Suprapubic skin (tissue), 4 donors: ENCODE data around the gene GCNT1. TPM values are rescaled to one million over a fixed set of nuclear protein-coding genes. Genes with fewer than 3 reads are reported as not detected.
"Not testable (repeated sequence)": the region's sequence is repeated elsewhere in the genome, so short reads cannot be mapped to it uniquely, and the experiment has no call there.

Experiments used
- DNase-seq, 2 donors: peaks; one replicate each; pipeline ENCODE4 v3.0.0-alpha.2; 2019; ENCODE audit warnings: low spot score in 2 of 2
- H3K27ac ChIP-seq: fragments of 200-600 bp; sonication (generic); one replicate; pipeline ENCODE4 v1.5.1; 2019
- H3K27me3 ChIP-seq: fragments of 200-600 bp; sonication (generic); one replicate; pipeline ENCODE4 v1.5.1; 2019
- H3K36me3 ChIP-seq: fragments of 200-600 bp; sonication (generic); one replicate; pipeline ENCODE4 v1.5.1; 2019
- H3K4me1 ChIP-seq: fragments of 200-600 bp; sonication (generic); one replicate; pipeline ENCODE4 v1.5.1; 2019
- H3K4me3 ChIP-seq: fragments of 200-600 bp; sonication (generic); one replicate; pipeline ENCODE4 v1.5.1; 2019; ENCODE audit warnings: mild to moderate bottlenecking
- H3K9me3 ChIP-seq: fragments of 200-600 bp; sonication (generic); one replicate; pipeline ENCODE4 v1.5.1; 2019
- CTCF ChIP-seq, 2 donors: fragments of 200-600 bp in 1 of 2; fragments of 450-650 bp in 1 of 2; sonication (generic) in 1 of 2; IDR thresholded peaks; one replicate each; pipeline ENCODE4 v1.5.1; 2016 to 2019; ENCODE audit warnings: antibody characterized with exemption in 2 of 2, mild to moderate bottlenecking in 1 of 2, moderate library complexity in 1 of 2
- EP300 ChIP-seq: sonication (generic); formaldehyde crosslinking; IDR thresholded peaks from one replicate; pipeline ENCODE4 v1.6.1; 2017; ENCODE audit warnings: antibody characterized with exemption
- POLR2A ChIP-seq, 2 donors: fragments of 450-650 bp; IDR thresholded peaks; one replicate each; pipeline ENCODE4 v1.6.1; 2017; ENCODE audit warnings: antibody characterized with exemption in 2 of 2, mild to moderate bottlenecking in 2 of 2, moderate library complexity in 2 of 2
- POLR2AphosphoS5 ChIP-seq, 3 donors: sonication (generic); formaldehyde crosslinking; IDR thresholded peaks; one replicate each; pipeline ENCODE4 v1.6.1; 2017; ENCODE audit warnings: antibody characterized with exemption in 3 of 3
- WGBS: methylation state at CpG from one replicate; pipeline ENCODE4 v1.1.5; 2018; 5-methylcytosine and 5-hydroxymethylcytosine counted together
- total RNA-seq, 4 donors: library from RNA; depleted of rRNA; stranded (reverse); fragments of >200 nt; gene quantifications; one replicate each; pipeline ENCODE4 v1.1.0, GENCODE V29; 2016

The GCNT1 gene
- total RNA-seq, 4 donors from 2014 or later = 1.0 to 7.9 (median 5.4) TPM

GRCh38 chr9:76425677-76426453 lies 33.1 kb upstream of the GCNT1 start:
- no peak for TF ChIP-seq POLR2A (IDR thresholded peaks at IDR 0.05)
- no peak for TF ChIP-seq EP300
- TF ChIP-seq POLR2AphosphoS5 (IDR thresholded peaks at IDR 0.05) = no peak
- no peak for TF ChIP-seq CTCF (IDR thresholded peaks at IDR 0.05)
- Histone ChIP-seq H3K4me3 (no peak overlapping the region), H3K27me3 (no peaks in the 10 kb centered on the region), H3K36me3 (no peaks in the 10 kb centered on the region), H3K4me1 (no peaks in the 10 kb centered on the region), H3K27ac (no peak overlapping the region), H3K9me3 (no peaks in the 10 kb centered on the region)
- DNase-seq = no peak
- 89% methylated on average over 8 of the region's 8 CpGs for WGBS

- Histone ChIP-seq H3K27me3 (no peaks in the 10 kb centered on the region), H3K27ac (no peak overlapping the region), H3K4me1 (no peaks in the 10 kb centered on the region), H3K4me3 (no peak overlapping the region), H3K36me3 (no peaks in the 10 kb centered on the region), H3K9me3 (no peaks in the 10 kb centered on the region)
- 84% methylated on average over 7 of the region's 7 CpGs for WGBS
- no peak for TF ChIP-seq EP300
- TF ChIP-seq POLR2A (IDR thresholded peaks at IDR 0.05) = no peak
- no peak for TF ChIP-seq POLR2AphosphoS5 (IDR thresholded peaks at IDR 0.05)
- no peak for TF ChIP-seq CTCF (IDR thresholded peaks at IDR 0.05)
- DNase-seq = no peak
These were observed 32.1 kb upstream of the GCNT1 start for GRCh38 chr9:76426807-76427419.

- no peak overlapping the region for H3K4me3 ChIP-seq
- H3K9me3 ChIP-seq = no peaks in the 10 kb centered on the region
- TF ChIP-seq EP300 = no peak
- no peak for TF ChIP-seq CTCF (IDR thresholded peaks at IDR 0.05)
- TF ChIP-seq POLR2AphosphoS5 (IDR thresholded peaks at IDR 0.05) = no peak
- no peak for TF ChIP-seq POLR2A (IDR thresholded peaks at IDR 0.05)
- WGBS = 88% methylated on average over 8 of the region's 8 CpGs
- no peak overlapping the region for H3K27ac ChIP-seq
- no peak for DNase-seq
- H3K36me3 ChIP-seq = no peaks in the 10 kb centered on the region
- H3K27me3 ChIP-seq = no peaks in the 10 kb centered on the region
- no peaks in the 10 kb centered on the region for H3K4me1 ChIP-seq
These were observed 27.4 kb upstream of the GCNT1 start for GRCh38 chr9:76431601-76432000.

GRCh38 chr9:76433406-76433805 lies 25.6 kb upstream of the GCNT1 start:
- DNase-seq = no peak
- no peaks in the 10 kb centered on the region for H3K36me3 ChIP-seq
- no peaks in the 10 kb centered on the region for H3K27me3 ChIP-seq
- no peaks in the 10 kb centered on the region for H3K9me3 ChIP-seq
- 91% methylated on average over 3 of the region's 5 CpGs for WGBS
- no peaks in the 10 kb centered on the region for H3K4me1 ChIP-seq
- TF ChIP-seq POLR2A (IDR thresholded peaks at IDR 0.05) (no peak), EP300 (no peak), CTCF (IDR thresholded peaks at IDR 0.05) (no peak), POLR2AphosphoS5 (IDR thresholded peaks at IDR 0.05) (no peak)
- no peak overlapping the region for H3K4me3 ChIP-seq
- no peak overlapping the region for H3K27ac ChIP-seq

- no peaks in the 10 kb centered on the region for H3K27me3 ChIP-seq
- TF ChIP-seq POLR2AphosphoS5 (IDR thresholded peaks at IDR 0.05) = no peak
- TF ChIP-seq POLR2A (IDR thresholded peaks at IDR 0.05) = no peak
- no peak for TF ChIP-seq EP300
- no peak for TF ChIP-seq CTCF (IDR thresholded peaks at IDR 0.05)
- no peak overlapping the region for H3K4me3 ChIP-seq
- H3K4me1 ChIP-seq = no peaks in the 10 kb centered on the region
- DNase-seq = no peak
- H3K9me3 ChIP-seq = no peaks in the 10 kb centered on the region
- 82% methylated on average over 3 of the region's 3 CpGs for WGBS
- H3K27ac ChIP-seq = no peak overlapping the region
- H3K36me3 ChIP-seq = no peaks in the 10 kb centered on the region
These were observed 25.1 kb upstream of the GCNT1 start for GRCh38 chr9:76433836-76434235.

- H3K9me3 ChIP-seq, DNase-seq, H3K4me3 ChIP-seq, H3K27ac ChIP-seq, H3K27me3 ChIP-seq, H3K4me1 ChIP-seq, H3K36me3 ChIP-seq: not testable (repeated sequence)
- WGBS = 86% methylated on average over 6 of the region's 6 CpGs
These were observed 24.1 kb upstream of the GCNT1 start for GRCh38 chr9:76434897-76435296.

- H3K4me3 ChIP-seq, H3K36me3 ChIP-seq, H3K27ac ChIP-seq, DNase-seq, H3K9me3 ChIP-seq, H3K27me3 ChIP-seq, H3K4me1 ChIP-seq: not testable (repeated sequence)
- 83% methylated on average over 9 of the region's 9 CpGs for WGBS
These were observed 21.8 kb upstream of the GCNT1 start for GRCh38 chr9:76437017-76437699.
